ENCODE data around the gene LRMDA.
A peak's percentile ranks its signal among the peaks of the same experiment; 100 is the strongest.

GRCh38 chr10:75395932-75396630, 35.3 kb upstream of the LRMDA start:
- TF ChIP-seq CTCF (IDR thresholded peaks at IDR 0.05) (no peak), EZH2 (IDR thresholded peaks at IDR 0.05) (peak; percentile 95), EZH2phosphoT487 (IDR thresholded peaks at IDR 0.05) (peak; percentile 46)

Measured in neural progenitor cell (in vitro differentiated cells).